Osteoblast (primary cell): ENCODE results near the gene CMIP. TPM values are rescaled to one million over a fixed set of nuclear protein-coding genes. Genes with fewer than 3 reads are reported as not detected.
"Not testable (repeated sequence)": the region's sequence is repeated elsewhere in the genome, so short reads cannot be mapped to it uniquely, and the experiment has no call there.

Experiments
- DNase-seq: peaks from one replicate; pipeline ENCODE4 v3.0.0; 2011; ENCODE audit warnings: low spot score, mixed read lengths; ENCODE audit not compliant: insufficient read length; ENCODE audit errors: missing footprints
- H2AFZ ChIP-seq: 2 replicates; pipeline ENCODE4 v1.6.0; 2011; ENCODE audit warnings: mild to moderate bottlenecking, low read length
- H3K27ac ChIP-seq: 2 replicates; pipeline ENCODE4 v1.5.1; 2011; ENCODE audit warnings: mild to moderate bottlenecking, low read depth, low read length, moderate library complexity
- H3K27me3 ChIP-seq: 2 replicates; pipeline ENCODE4 v1.6.0; 2012; ENCODE audit warnings: mild to moderate bottlenecking, control low read depth, inconsistent platforms, low read length, moderate library complexity; ENCODE audit not compliant: insufficient read depth
- H3K36me3 ChIP-seq: 2 replicates; pipeline ENCODE4 v1.5.1; 2011; ENCODE audit warnings: mild to moderate bottlenecking, low read length, control low read depth, moderate library complexity; ENCODE audit not compliant: insufficient read depth
- H3K4me1 ChIP-seq: 2 replicates; pipeline ENCODE4 v1.5.1; 2011; ENCODE audit warnings: mild to moderate bottlenecking, low read length, control low read depth, moderate library complexity; ENCODE audit not compliant: insufficient read depth
- H3K4me2 ChIP-seq: 2 replicates; pipeline ENCODE4 v1.6.0; 2011; ENCODE audit warnings: mild to moderate bottlenecking, low read length; ENCODE audit not compliant: insufficient read depth
- H3K4me3 ChIP-seq: fragments of 200-600 bp; sonication (generic); 3 replicates; pipeline ENCODE4 v1.5.1; 2012; ENCODE audit warnings: mild to moderate bottlenecking, low read length, inconsistent platforms; ENCODE audit not compliant: insufficient read depth
- H3K79me2 ChIP-seq: 2 replicates; pipeline ENCODE4 v1.6.0; 2012; ENCODE audit warnings: mild to moderate bottlenecking, low read length, control low read depth, inconsistent platforms; ENCODE audit not compliant: insufficient read depth
- H3K9me3 ChIP-seq: 2 replicates; pipeline ENCODE4 v1.5.1; 2011; ENCODE audit warnings: low read depth, low read length, control low read depth
- H4K20me1 ChIP-seq: 2 replicates; pipeline ENCODE4 v1.6.0; 2012; ENCODE audit warnings: mild to moderate bottlenecking, low read length, control low read depth; ENCODE audit not compliant: insufficient read depth
- total RNA-seq: library from RNA; depleted of rRNA; stranded (reverse); fragments of >200 nt; gene quantifications from 2 replicates; pipeline ENCODE4 v1.2.3, GENCODE V29; 2012
- TF ChIP-seq, protein P1 (sequence below): IDR thresholded peaks from 2 replicates; pipeline ENCODE4 v1.5.1; 2011; ENCODE audit warnings: mild to moderate bottlenecking, low read depth, low read length, moderate library complexity; ENCODE audit errors: extremely low read depth

Gene CMIP
- total RNA-seq, 1 donor, result 8.3 TPM

DNA sequence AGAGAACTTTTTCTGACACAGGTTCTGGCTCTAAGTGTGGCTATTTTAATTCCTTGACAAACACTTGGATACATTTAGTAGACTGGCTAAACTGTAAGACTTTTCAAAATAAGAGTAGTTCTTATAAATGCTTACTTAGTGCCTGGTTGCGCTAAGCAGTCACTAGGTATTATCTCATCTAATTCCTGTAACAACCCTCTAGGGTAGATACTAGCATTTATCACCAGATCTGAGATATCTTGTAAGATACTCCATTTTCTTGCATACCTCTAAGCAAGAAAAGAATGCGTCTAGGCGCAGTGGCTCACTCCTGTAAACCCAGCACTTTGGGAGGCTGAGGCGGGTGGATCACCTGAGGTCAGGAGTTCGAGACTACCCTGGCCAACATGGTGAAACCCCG, 131.2 kb downstream of the CMIP start:
- H3K4me1 ChIP-seq, result no peaks in the 10 kb centered on the region
- H3K4me3 ChIP-seq, result no peak overlapping the region
- H3K79me2 ChIP-seq, result peaks cover 36% of the 10 kb centered on the region
- no peaks in the 10 kb centered on the region for H3K27me3 ChIP-seq
- H3K27ac ChIP-seq, result no peak overlapping the region
- H2AFZ ChIP-seq, result no peak overlapping the region
- no peaks in the 10 kb centered on the region for H3K9me3 ChIP-seq
- no peaks in the 10 kb centered on the region for H3K36me3 ChIP-seq
- no peak overlapping the region for H3K4me2 ChIP-seq
- no peak for DNase-seq
- TF ChIP-seq, protein P1, sequence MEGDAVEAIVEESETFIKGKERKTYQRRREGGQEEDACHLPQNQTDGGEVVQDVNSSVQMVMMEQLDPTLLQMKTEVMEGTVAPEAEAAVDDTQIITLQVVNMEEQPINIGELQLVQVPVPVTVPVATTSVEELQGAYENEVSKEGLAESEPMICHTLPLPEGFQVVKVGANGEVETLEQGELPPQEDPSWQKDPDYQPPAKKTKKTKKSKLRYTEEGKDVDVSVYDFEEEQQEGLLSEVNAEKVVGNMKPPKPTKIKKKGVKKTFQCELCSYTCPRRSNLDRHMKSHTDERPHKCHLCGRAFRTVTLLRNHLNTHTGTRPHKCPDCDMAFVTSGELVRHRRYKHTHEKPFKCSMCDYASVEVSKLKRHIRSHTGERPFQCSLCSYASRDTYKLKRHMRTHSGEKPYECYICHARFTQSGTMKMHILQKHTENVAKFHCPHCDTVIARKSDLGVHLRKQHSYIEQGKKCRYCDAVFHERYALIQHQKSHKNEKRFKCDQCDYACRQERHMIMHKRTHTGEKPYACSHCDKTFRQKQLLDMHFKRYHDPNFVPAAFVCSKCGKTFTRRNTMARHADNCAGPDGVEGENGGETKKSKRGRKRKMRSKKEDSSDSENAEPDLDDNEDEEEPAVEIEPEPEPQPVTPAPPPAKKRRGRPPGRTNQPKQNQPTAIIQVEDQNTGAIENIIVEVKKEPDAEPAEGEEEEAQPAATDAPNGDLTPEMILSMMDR, result no peak
- H4K20me1 ChIP-seq, result peaks cover 48% of the 10 kb centered on the region

DNA sequence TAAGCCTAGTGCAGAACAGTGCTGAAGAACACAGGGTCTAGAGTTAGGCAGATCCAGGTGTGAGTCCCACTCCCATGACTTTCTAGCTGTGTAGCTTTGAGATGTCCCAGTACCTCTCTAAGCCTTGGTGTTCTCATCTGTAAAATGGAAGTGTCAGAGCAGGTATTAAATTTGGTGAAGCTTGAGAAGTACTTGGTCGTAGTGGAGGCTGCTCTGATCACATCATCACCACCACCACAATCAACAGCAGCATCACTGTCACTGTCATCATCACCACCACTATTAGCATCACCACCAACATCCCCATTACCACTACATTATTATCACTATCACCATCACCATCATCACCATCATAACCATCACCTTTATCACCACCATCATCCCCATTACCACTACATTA, 132.1 kb downstream of the CMIP start:
- no peaks in the 10 kb centered on the region for H3K4me1 ChIP-seq
- H4K20me1 ChIP-seq, result peaks cover 49% of the 10 kb centered on the region
- no peaks in the 10 kb centered on the region for H3K36me3 ChIP-seq
- no peak overlapping the region for H3K4me3 ChIP-seq
- no peaks in the 10 kb centered on the region for H3K27me3 ChIP-seq
- no peak overlapping the region for H3K4me2 ChIP-seq
- no peak overlapping the region for H2AFZ ChIP-seq
- TF ChIP-seq, protein P1, result no peak
- H3K27ac ChIP-seq, result no peak overlapping the region
- H3K79me2 ChIP-seq, result peaks cover 37% of the 10 kb centered on the region
- no peak for DNase-seq
- H3K9me3 ChIP-seq, result no peaks in the 10 kb centered on the region

DNA sequence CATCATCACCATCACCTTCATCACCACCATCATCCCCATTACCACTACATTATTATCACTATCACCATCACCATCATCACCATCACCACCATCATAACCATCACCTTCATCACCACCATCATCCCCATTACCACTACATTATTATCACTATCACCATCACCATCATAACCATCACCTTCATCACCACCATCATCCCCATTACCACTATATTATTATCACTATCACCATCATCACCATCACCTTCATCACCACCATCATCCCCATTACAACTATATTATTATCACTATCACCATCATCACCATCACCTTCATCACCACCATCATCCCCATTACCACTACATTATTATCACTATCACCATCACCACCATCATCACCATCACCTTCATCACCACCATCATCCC, 132.7 kb downstream of the CMIP start:
- H3K4me3 ChIP-seq, DNase-seq, H3K4me2 ChIP-seq, H3K9me3 ChIP-seq, H3K4me1 ChIP-seq, H2AFZ ChIP-seq, H3K27ac ChIP-seq, H3K36me3 ChIP-seq, H3K27me3 ChIP-seq: not testable (repeated sequence)
- peaks cover 34% of the 10 kb centered on the region for H3K79me2 ChIP-seq
- H4K20me1 ChIP-seq, result peaks cover 45% of the 10 kb centered on the region

DNA sequence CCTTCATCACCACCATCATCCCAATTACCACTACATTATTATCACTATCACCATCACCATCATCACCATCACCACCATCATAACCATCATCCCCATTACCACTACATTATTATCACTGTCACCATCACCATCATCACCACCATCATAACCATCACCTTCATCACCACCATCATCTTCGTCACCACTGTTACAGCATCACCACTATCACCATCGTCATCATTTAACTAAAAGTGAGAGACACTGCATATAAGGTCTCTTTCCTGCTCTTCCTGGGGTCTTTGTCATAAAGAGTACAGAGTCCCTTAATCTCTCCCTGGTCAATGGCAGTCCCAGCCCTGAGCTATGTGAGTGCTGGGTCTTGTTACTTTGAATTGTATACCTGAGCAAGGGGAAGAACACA, 133.5 kb downstream of the CMIP start:
- TF ChIP-seq, protein P1, result no peak
- Histone ChIP-seq H3K27ac (no peak overlapping the region), H3K79me2 (peaks cover 27% of the 10 kb centered on the region), H2AFZ (no peak overlapping the region), H3K4me3 (no peak overlapping the region), H3K27me3 (no peaks in the 10 kb centered on the region), H3K9me3 (no peaks in the 10 kb centered on the region), H4K20me1 (peaks cover 47% of the 10 kb centered on the region), H3K36me3 (no peaks in the 10 kb centered on the region), H3K4me1 (no peaks in the 10 kb centered on the region), H3K4me2 (no peak overlapping the region)
- DNase-seq, result no peak
